HG03139 (cell line): ENCODE data around the gene SLC39A11.

Source experiments
- ATAC-seq: cut with Tn5 transposase; IDR thresholded peaks from one replicate; pipeline ENCODE4 v1.9.1; 2021; ENCODE audit not compliant: unreplicated experiment

The SLC39A11 gene

GRCh38 chr17:72609501-72609900, 483.0 kb downstream of the SLC39A11 start:
- ATAC-seq: no peak

DNA sequence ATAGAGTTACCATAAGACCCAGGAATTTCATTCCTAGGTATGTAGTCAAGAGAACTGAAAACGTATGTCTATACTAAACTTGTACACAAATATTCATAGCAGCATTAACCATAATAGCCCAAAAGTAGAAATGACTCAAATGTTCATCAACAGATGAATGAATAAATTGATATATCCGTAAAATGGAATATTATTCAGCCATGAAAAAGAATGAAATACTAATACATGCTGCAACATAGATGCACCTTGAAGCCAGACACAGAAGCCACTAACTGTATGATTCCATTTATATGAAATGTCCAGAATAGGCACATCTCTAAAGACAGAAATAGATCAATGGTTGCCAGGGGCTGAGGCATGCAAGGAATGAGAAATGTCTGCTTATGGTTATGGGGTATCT, 484.1 kb downstream of the SLC39A11 start:
- ATAC-seq: no peak

DNA sequence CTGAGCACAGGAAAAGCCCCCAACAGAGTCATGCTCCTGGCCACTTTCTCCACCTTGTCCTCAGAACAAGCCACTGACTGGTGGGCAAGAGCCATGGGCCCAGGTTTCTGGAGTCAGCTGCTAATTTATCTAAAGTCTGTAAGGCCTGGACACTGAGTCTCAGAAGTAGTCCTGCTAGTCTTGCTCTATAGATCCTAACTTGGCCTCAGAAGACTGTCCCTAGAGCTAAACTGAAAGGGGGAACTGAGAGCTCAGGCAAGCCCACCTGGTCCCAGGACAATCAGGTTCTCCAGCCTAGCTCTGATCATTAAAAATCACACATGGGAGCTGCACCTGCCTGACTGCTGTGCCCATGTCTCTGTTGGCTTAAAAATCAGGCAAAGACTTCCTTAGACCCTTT, 485.8 kb downstream of the SLC39A11 start:
- no peak for ATAC-seq

DNA sequence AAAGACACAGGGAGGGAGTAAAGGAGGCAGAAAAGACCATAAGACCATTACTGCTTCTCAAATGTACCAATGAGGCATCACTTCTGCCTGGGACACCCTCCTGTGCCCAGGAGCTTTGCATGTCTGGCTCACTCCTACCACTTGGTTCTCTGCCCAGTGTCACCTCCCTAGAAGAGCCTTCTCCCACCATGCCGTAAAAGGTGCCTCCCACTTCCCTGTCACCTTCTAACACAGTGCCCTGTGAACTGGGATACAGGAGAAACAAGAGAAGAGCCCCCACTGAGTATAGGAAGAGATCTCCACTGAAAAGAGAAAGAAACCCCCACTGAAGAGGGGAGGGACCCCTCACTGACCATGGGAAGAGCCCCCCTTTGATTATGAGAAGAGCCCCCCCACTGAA, 486.9 kb downstream of the SLC39A11 start:
- ATAC-seq: no peak

GRCh38 chr17:72604518-72604917, 488.0 kb downstream of the SLC39A11 start:
- no peak for ATAC-seq

DNA sequence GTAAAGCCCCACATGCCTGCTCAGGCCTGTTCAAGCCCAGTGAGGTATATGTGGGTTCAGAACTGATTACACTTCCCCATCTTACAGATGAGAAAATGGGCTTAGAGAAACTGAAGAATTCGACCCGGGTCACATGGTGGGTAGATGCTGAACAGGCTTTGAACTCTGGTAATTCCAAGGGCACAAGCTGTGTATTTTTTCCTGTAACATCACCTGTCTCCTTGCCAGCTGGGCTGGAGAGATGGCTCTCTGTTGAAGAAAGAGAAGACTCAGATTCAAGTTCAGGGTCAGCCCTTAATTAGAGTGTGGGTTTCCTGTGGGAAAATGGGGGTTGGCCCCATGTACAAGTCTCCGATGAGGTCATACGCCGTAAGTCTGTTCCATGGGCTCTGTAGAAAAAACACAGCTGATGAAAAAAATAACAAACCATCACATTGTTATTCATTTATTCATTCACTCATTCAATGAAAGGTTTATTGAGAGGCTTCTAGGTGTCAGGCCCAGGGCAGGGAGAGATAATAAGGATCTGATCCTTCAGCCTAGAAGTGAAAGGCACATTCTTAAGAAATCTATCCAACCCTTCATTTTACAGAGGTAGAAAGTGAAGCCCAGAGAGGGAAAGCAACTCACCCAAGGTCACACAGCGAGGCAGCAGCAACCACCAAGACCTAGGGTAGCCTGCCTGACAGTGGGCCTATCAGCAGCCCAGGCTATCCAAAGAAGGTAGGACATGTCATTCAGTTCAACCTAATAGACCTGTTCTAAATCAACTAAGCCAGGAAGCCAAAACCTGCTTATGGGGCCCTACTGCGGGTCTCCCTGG, 488.9 kb downstream of the SLC39A11 start:
- no peak for ATAC-seq

GRCh38 chr17:72602517-72603419, 489.7 kb downstream of the SLC39A11 start:
- ATAC-seq: no peak

- no peak for ATAC-seq
Observed at GRCh38 chr17:72600934-72601333, 491.6 kb downstream of the SLC39A11 start.

DNA sequence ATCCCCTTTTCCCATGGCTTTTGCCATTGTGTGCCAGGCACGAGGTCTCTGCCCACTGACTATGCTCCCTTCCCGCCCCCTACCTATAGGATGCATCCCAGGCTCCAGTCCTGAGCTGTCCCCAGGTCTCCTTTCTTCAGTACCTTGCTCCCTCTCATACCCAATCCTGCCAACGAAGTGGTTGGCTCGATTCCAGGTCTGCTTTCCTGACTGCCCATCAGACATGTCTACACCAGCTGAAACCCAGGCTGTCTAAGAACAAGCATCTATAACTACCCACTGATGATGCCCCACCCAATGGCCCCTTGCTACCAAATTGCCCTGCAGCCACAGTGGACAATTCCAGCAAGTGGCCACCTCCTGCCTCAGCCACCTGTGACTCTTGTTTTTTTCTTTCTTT, 492.6 kb downstream of the SLC39A11 start:
- no peak for ATAC-seq

GRCh38 chr17:72598695-72599094, 493.8 kb downstream of the SLC39A11 start:
- ATAC-seq: no peak

- no peak for ATAC-seq
Observed at GRCh38 chr17:72597354-72598087, 495.0 kb downstream of the SLC39A11 start.
